Suprapubic skin (tissue), 3 donors: ENCODE data around the gene RCOR1.

Experiments used
- EP300 ChIP-seq: sonication (generic); formaldehyde crosslinking; IDR thresholded peaks from one replicate; pipeline ENCODE4 v1.6.1; 2017; ENCODE audit warnings: antibody characterized with exemption
- TF ChIP-seq, protein P1 (sequence below), 2 donors: fragments of 200-600 bp in 1 of 2; fragments of 450-650 bp in 1 of 2; sonication (generic) in 1 of 2; IDR thresholded peaks; one replicate each; pipeline ENCODE4 v1.5.1; 2016 to 2019; ENCODE audit warnings: antibody characterized with exemption in 2 of 2, mild to moderate bottlenecking in 1 of 2, moderate library complexity in 1 of 2

DNA sequence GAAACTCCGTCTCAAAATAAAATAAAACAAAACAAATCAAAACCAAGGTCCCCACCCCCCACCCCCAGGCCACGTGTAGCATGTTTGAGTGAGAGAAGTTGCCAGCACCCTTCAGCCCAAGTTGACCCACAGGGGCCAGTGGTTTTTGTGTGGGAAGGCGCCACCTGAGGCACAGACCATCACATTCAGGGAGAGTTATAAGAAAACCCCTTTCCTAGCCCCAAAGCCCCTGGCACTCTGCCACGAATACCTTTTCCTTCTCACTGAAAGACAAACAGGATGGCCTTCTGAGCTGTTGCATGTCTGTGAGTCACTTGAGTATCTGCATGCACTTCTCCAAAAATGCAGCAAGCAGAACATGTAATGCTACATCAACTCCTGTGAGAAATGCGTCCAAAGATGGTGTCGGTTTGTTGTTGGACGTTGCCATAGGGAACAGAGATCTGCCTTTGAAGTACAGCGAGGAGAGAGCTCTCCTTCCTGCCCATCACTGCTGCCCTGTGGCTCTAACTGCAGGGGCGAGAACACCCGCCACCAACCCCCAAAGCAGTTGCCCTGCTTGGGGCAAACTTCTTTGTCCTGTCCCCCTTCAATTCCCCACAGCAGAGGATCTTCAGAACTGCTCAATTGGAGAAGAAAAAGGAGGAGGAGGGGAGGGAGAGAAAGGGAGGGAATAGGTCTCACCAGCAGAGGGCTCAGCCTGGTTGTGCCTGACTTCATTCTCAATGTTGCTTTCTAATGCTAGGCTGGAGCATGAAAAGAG, 182.1 kb downstream of the RCOR1 start:
- no peak for TF ChIP-seq EP300
- TF ChIP-seq, protein P1, sequence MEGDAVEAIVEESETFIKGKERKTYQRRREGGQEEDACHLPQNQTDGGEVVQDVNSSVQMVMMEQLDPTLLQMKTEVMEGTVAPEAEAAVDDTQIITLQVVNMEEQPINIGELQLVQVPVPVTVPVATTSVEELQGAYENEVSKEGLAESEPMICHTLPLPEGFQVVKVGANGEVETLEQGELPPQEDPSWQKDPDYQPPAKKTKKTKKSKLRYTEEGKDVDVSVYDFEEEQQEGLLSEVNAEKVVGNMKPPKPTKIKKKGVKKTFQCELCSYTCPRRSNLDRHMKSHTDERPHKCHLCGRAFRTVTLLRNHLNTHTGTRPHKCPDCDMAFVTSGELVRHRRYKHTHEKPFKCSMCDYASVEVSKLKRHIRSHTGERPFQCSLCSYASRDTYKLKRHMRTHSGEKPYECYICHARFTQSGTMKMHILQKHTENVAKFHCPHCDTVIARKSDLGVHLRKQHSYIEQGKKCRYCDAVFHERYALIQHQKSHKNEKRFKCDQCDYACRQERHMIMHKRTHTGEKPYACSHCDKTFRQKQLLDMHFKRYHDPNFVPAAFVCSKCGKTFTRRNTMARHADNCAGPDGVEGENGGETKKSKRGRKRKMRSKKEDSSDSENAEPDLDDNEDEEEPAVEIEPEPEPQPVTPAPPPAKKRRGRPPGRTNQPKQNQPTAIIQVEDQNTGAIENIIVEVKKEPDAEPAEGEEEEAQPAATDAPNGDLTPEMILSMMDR (IDR thresholded peaks at IDR 0.05), result peak; percentile 57 to 71
